Measurements from ENCODE around the gene MED6.
A peak's percentile ranks its signal among the peaks of the same experiment; 100 is the strongest.

The MED6 gene

GRCh38 chr14:70601162-70601561 lies 707 bp upstream of the MED6 start:
- peak overlapping the region; percentile 55 for H3K4me3 ChIP-seq (ENCODE audit: low read depth, low read length)

GRCh38 chr14:70599345-70599744 lies 1.1 kb downstream of the MED6 start:
- TF ChIP-seq CTCF (IDR thresholded peaks at IDR 0.05; ENCODE audit: low read depth, low read length): no peak
- H3K4me3 ChIP-seq (ENCODE audit: low read depth, low read length): peak overlapping the region; percentile 99

More at GRCh38 chr14:70601162-70601561, 707 bp upstream of the MED6 start:
- no peak for TF ChIP-seq CTCF (IDR thresholded peaks at IDR 0.05; ENCODE audit: low read depth, low read length)

GRCh38 chr14:70597731-70598130 lies 2.7 kb downstream of the MED6 start:
- no peak for TF ChIP-seq CTCF (IDR thresholded peaks at IDR 0.05; ENCODE audit: low read depth, low read length)
- no peak overlapping the region for H3K4me3 ChIP-seq (ENCODE audit: low read depth, low read length)

GRCh38 chr14:70595443-70596185 lies 4.8 kb downstream of the MED6 start:
- no peak overlapping the region for H3K4me3 ChIP-seq (ENCODE audit: low read depth, low read length)
- no peak for TF ChIP-seq CTCF (IDR thresholded peaks at IDR 0.05; ENCODE audit: low read depth, low read length)

GRCh38 chr14:70594461-70594860 lies 6.0 kb downstream of the MED6 start:
- TF ChIP-seq CTCF (IDR thresholded peaks at IDR 0.05; ENCODE audit: low read depth, low read length): no peak
- no peak overlapping the region for H3K4me3 ChIP-seq (ENCODE audit: low read depth, low read length)

GRCh38 chr14:70585231-70585630 lies 15.2 kb downstream of the MED6 start:
- H3K4me3 ChIP-seq (ENCODE audit: low read depth, low read length): no peak overlapping the region
- TF ChIP-seq CTCF (IDR thresholded peaks at IDR 0.05; ENCODE audit: low read depth, low read length): 0 out of 2 replicates have a peak, but pooled peaks have one; percentile 3

GRCh38 chr14:70576891-70577290 lies 23.6 kb downstream of the MED6 start:
- H3K4me3 ChIP-seq (ENCODE audit: low read depth, low read length): no peak overlapping the region
- no peak for TF ChIP-seq CTCF (IDR thresholded peaks at IDR 0.05; ENCODE audit: low read depth, low read length)
